CD4-positive, alpha-beta T cell treated with Interleukin-10 for 1 hour (primary cell): ENCODE measurements around the gene FOXJ2.
"Not testable (repeated sequence)": the region's sequence is repeated elsewhere in the genome, so short reads cannot be mapped to it uniquely, and the experiment has no call there.

Experiments used
- DNase-seq: peaks from one replicate; pipeline ENCODE4 v3.0.0-alpha.2; 2020

Gene FOXJ2

GRCh38 chr12:8031017-8031416 is 1.5 kb upstream of the FOXJ2 start:
- not testable (repeated sequence) for DNase-seq

GRCh38 chr12:8031872-8032241 is 659 bp upstream of the FOXJ2 start:
- peak; percentile 10 for DNase-seq

- DNase-seq, result peak; percentile 66
These were observed 883 bp downstream of the FOXJ2 start for GRCh38 chr12:8033153-8034044.

- DNase-seq, result no peak
These were observed 2.3 kb downstream of the FOXJ2 start for GRCh38 chr12:8034802-8035201.

- no peak for DNase-seq
These were observed 3.0 kb downstream of the FOXJ2 start for GRCh38 chr12:8035440-8036010.

GRCh38 chr12:8036346-8036745 is 3.8 kb downstream of the FOXJ2 start:
- no peak for DNase-seq

GRCh38 chr12:8037046-8037663 is 4.6 kb downstream of the FOXJ2 start:
- peak; percentile 16 for DNase-seq

- DNase-seq, result no peak
These were observed 5.4 kb downstream of the FOXJ2 start for GRCh38 chr12:8037947-8038346.

GRCh38 chr12:8038659-8039114 is 6.2 kb downstream of the FOXJ2 start:
- DNase-seq, result peak; percentile 32

- no peak for DNase-seq
These were observed 8.3 kb downstream of the FOXJ2 start for GRCh38 chr12:8040791-8041190.

GRCh38 chr12:8045952-8046944 is 13.7 kb downstream of the FOXJ2 start:
- DNase-seq, result peak; percentile 84

- DNase-seq, result no peak
These were observed 15.3 kb downstream of the FOXJ2 start for GRCh38 chr12:8047842-8048241.

GRCh38 chr12:8048906-8049305 is 16.4 kb downstream of the FOXJ2 start:
- DNase-seq, result no peak

- no peak for DNase-seq
These were observed 18.2 kb downstream of the FOXJ2 start for GRCh38 chr12:8050600-8051250.

GRCh38 chr12:8052679-8053078 is 20.2 kb downstream of the FOXJ2 start:
- DNase-seq, result no peak

GRCh38 chr12:8054816-8055215 is 22.3 kb downstream of the FOXJ2 start:
- DNase-seq, result no peak

- DNase-seq, result no peak
These were observed 24.8 kb downstream of the FOXJ2 start for GRCh38 chr12:8057306-8057705.

GRCh38 chr12:8057839-8058238 is 25.3 kb downstream of the FOXJ2 start:
- DNase-seq, result no peak

GRCh38 chr12:8058506-8058905 is 26.0 kb downstream of the FOXJ2 start:
- DNase-seq, result no peak

GRCh38 chr12:8064131-8064530 is 31.6 kb downstream of the FOXJ2 start:
- no peak for DNase-seq

- DNase-seq, result peak; percentile 77
These were observed 33.6 kb downstream of the FOXJ2 start, which contains the start of gene C3AR1 for GRCh38 chr12:8065991-8066594. Gene C3AR1, minus strand, starts transcription at chr12:8066359. Its CDS starts 6,174 bp downstream, at chr12:8060185.

- DNase-seq, result no peak
These were observed 37.1 kb downstream of the FOXJ2 start for GRCh38 chr12:8069582-8069981.
